HEK293T (cell line): Measurements from ENCODE around the gene ZNF337.

Experiments
- ARNT ChIP-seq: fragments of 450-650 bp; IDR thresholded peaks from 2 replicates; pipeline ENCODE4 v1.6.1; 2017; ENCODE audit warnings: mild to moderate bottlenecking
- BHLHE40 ChIP-seq: fragments of 450-650 bp; IDR thresholded peaks from 2 replicates; pipeline ENCODE4 v1.6.1; 2016; ENCODE audit warnings: mild to moderate bottlenecking, moderate library complexity, borderline replicate concordance
- ELF4 ChIP-seq: fragments of 450-650 bp; IDR thresholded peaks from 2 replicates; pipeline ENCODE4 v1.6.1; 2017; ENCODE audit warnings: antibody characterized with exemption
- FOXA1 ChIP-seq: fragments of 450-650 bp; IDR thresholded peaks from 2 replicates; pipeline ENCODE4 v1.6.1; 2016; ENCODE audit warnings: mild to moderate bottlenecking
- FOXK2 ChIP-seq: fragments of 450-650 bp; IDR thresholded peaks from 2 replicates; pipeline ENCODE4 v1.6.1; 2016; ENCODE audit warnings: mild to moderate bottlenecking
- FOXM1 ChIP-seq: fragments of 450-650 bp; IDR thresholded peaks from 2 replicates; pipeline ENCODE4 v1.6.1; 2017; ENCODE audit warnings: mild to moderate bottlenecking, borderline replicate concordance
- HDGF ChIP-seq: fragments of 450-650 bp; IDR thresholded peaks from 2 replicates; pipeline ENCODE4 v1.6.1; 2017; ENCODE audit warnings: antibody characterized with exemption, borderline replicate concordance
- L3MBTL2 ChIP-seq: fragments of 450-650 bp; conservative IDR thresholded peaks from 2 replicates; pipeline ENCODE4 v1.6.1; 2016; ENCODE audit warnings: mild to moderate bottlenecking
- LEF1 ChIP-seq: fragments of 450-650 bp; IDR thresholded peaks from 2 replicates; pipeline ENCODE4 v1.6.1; 2017; ENCODE audit warnings: mild to moderate bottlenecking, borderline replicate concordance
- NFRKB ChIP-seq: fragments of 450-650 bp; IDR thresholded peaks from 2 replicates; pipeline ENCODE4 v1.6.1; 2016; ENCODE audit warnings: mild to moderate bottlenecking, moderate library complexity
- PKNOX1 ChIP-seq: fragments of 450-650 bp; IDR thresholded peaks from 2 replicates; pipeline ENCODE4 v1.6.1; 2016
- SP1 ChIP-seq: fragments of 450-650 bp; IDR thresholded peaks from 2 replicates; pipeline ENCODE4 v1.6.1; 2017
- SUZ12 ChIP-seq: fragments of 450-650 bp; IDR thresholded peaks from 2 replicates; pipeline ENCODE4 v1.6.1; 2016; ENCODE audit warnings: mild to moderate bottlenecking
- TARDBP ChIP-seq: fragments of 450-650 bp; IDR thresholded peaks from 2 replicates; pipeline ENCODE4 v1.6.1; 2016

GRCh38 chr20:25733903-25734302 lies 37.2 kb upstream of the ZNF337 start:
- TF ChIP-seq LEF1, result no peak
- no peak for TF ChIP-seq PKNOX1
- TF ChIP-seq SP1, result no peak
- no peak for TF ChIP-seq L3MBTL2
- no peak for TF ChIP-seq FOXK2
- no peak for TF ChIP-seq TARDBP
- no peak for TF ChIP-seq FOXM1
- no peak for TF ChIP-seq HDGF
- no peak for TF ChIP-seq BHLHE40
- TF ChIP-seq SUZ12, result no peak
- no peak for TF ChIP-seq ARNT
- no peak for TF ChIP-seq NFRKB
- TF ChIP-seq ELF4, result no peak
- no peak for TF ChIP-seq FOXA1
